ENCODE results near the gene SSR3.

DNA sequence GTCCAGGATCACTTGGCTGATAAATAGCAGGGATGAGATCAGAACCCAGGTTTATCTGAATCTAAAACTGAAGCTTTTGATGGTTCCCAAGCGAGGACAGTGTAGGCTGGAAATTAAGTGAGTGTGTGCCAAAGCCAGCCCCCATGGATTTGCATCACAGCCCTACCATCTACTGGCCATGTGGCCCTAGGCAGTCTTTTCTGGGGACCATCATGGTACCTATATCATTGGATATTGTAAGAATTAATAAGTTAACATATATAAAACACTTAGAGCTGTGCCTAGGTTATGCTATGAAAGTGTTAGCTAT is 32.8 kb upstream of the SSR3 start:
- TF ChIP-seq HDGF (IDR thresholded peaks at IDR 0.05; ENCODE audit: borderline replicate concordance) (no peak), FOXK2 (IDR thresholded peaks at IDR 0.05) (no peak), FOXM1 (IDR thresholded peaks at IDR 0.05; ENCODE audit: borderline replicate concordance) (no peak), L3MBTL2 (conservative IDR thresholded peaks at IDR 0.05) (no peak), ZNF384 (IDR thresholded peaks at IDR 0.05) (no peak), SP1 (IDR thresholded peaks at IDR 0.05) (no peak), FOXA1 (IDR thresholded peaks at IDR 0.05) (no peak), BHLHE40 (IDR thresholded peaks at IDR 0.05; ENCODE audit: borderline replicate concordance) (no peak), ARNT (IDR thresholded peaks at IDR 0.05) (no peak), ELF4 (IDR thresholded peaks at IDR 0.05) (no peak), NFRKB (IDR thresholded peaks at IDR 0.05) (no peak), TARDBP (IDR thresholded peaks at IDR 0.05) (no peak), LEF1 (IDR thresholded peaks at IDR 0.05; ENCODE audit: borderline replicate concordance) (no peak), SUZ12 (IDR thresholded peaks at IDR 0.05) (no peak)

All from HEK293T (cell line).